Natural killer cell (primary cell): ENCODE data around the gene TEKT5. TPM values are rescaled to one million over a fixed set of nuclear protein-coding genes. Genes with fewer than 3 reads are reported as not detected.
A peak's percentile ranks its signal among the peaks of the same experiment; 100 is the strongest.

Experiments used
- ATAC-seq, 3 donors: fragments of 150-1000 bp in 2 of 3; fragments of 200-7000 bp in 1 of 3; cut with Tn5 transposase; 1 replicate in 1 of 3; 2 replicates in 2 of 3; pipeline ENCODE4 v1.10.0; 2021; ENCODE audit warnings: mild to moderate bottlenecking in 2 of 3, moderate library complexity in 2 of 3
- DNase-seq, 2 donors: peaks; one replicate each; pipeline versions ENCODE4 v3.0.0 to v3.0.0-alpha.2; 2013 to 2021; ENCODE audit warnings: mixed read lengths in 1 of 2
- H3K27ac ChIP-seq: one replicate; pipeline ENCODE4 v1.5.1; 2013; ENCODE audit warnings: mild to moderate bottlenecking, low read length
- H3K27me3 ChIP-seq: one replicate; pipeline ENCODE4 v1.6.1; 2013; ENCODE audit warnings: low read length; ENCODE audit not compliant: control insufficient read depth, insufficient read depth
- H3K36me3 ChIP-seq: one replicate; pipeline ENCODE4 v1.6.1; 2013; ENCODE audit warnings: low read length; ENCODE audit not compliant: control insufficient read depth, insufficient read depth
- H3K4me1 ChIP-seq: one replicate; pipeline ENCODE4 v1.6.1; 2013; ENCODE audit warnings: low read length; ENCODE audit not compliant: control insufficient read depth, insufficient read depth
- H3K4me3 ChIP-seq: one replicate; pipeline ENCODE4 v1.5.1; 2013; ENCODE audit warnings: low read length
- H3K9me3 ChIP-seq: one replicate; pipeline ENCODE4 v1.6.1; 2013; ENCODE audit warnings: low read length; ENCODE audit not compliant: control insufficient read depth, insufficient read depth
- H3K27ac Mint-ChIP-seq, 2 donors: one replicate each; pipeline ENCODE4 v1.8.0; 2022; ENCODE audit warnings: mild to moderate bottlenecking in 2 of 2, mixed read lengths in 2 of 2, moderate library complexity in 1 of 2
- H3K27me3 Mint-ChIP-seq, 2 donors: one replicate each; pipeline ENCODE4 v1.8.0; 2022; ENCODE audit warnings: low read depth in 2 of 2, mixed read lengths in 2 of 2
- H3K36me3 Mint-ChIP-seq: one replicate; pipeline ENCODE4 v1.8.0; 2022; ENCODE audit warnings: mixed read lengths
- H3K4me1 Mint-ChIP-seq, 2 donors: one replicate each; pipeline ENCODE4 v1.8.0; 2022; ENCODE audit warnings: mixed read lengths in 2 of 2
- H3K4me3 Mint-ChIP-seq: one replicate; pipeline ENCODE4 v1.8.0; 2022; ENCODE audit warnings: mild to moderate bottlenecking, moderate library complexity, mixed read lengths
- H3K9me3 Mint-ChIP-seq, 2 donors: one replicate each; pipeline ENCODE4 v1.8.0; 2022; ENCODE audit warnings: mixed read lengths in 2 of 2
- CTCF ChIP-seq: fragments of 200-600 bp; IDR thresholded peaks from one replicate; pipeline ENCODE4 v1.8.0; 2022; ENCODE audit warnings: antibody characterized with exemption
- WGBS: methylation state at CpG from one replicate; pipeline ENCODE4 v1.1.7; 2013; ENCODE audit warnings: missing lambda C conversion rate; ENCODE audit not compliant: insufficient coverage; 5-methylcytosine and 5-hydroxymethylcytosine counted together
- intact Hi-C: fragments of 100-400 bp; cut with micrococcal nuclease; formaldehyde crosslinking; loops from one replicate; pipeline ENCODE4 v1.14.2; 2022
- total RNA-seq, 4 donors: library from RNA; stranded (reverse); fragments of 120-200 nt in 1 of 4; gene quantifications; one replicate each; pipeline versions ENCODE4 v1.2.3 to v1.2.4, GENCODE V29; 2013 to 2022

TEKT5 gene
- total RNA-seq, 3 donors from 2014 or later (not counting 1 experiment from before 2014, with no cell fraction given) = 1.1 TPM; not detected in 2

- WGBS = 85% methylated on average over 5 of the region's 6 CpGs
- H3K4me3 ChIP-seq = no peak overlapping the region
- no peak overlapping the region for H3K4me3 Mint-ChIP-seq
- DNase-seq (no peak), ATAC-seq (no peak)
- intact Hi-C loops = no loop called here
- no peak overlapping the region for H3K27ac Mint-ChIP-seq
- H3K9me3 ChIP-seq = no peaks in the 10 kb centered on the region
- no peak for TF ChIP-seq CTCF
- no peaks in the 10 kb centered on the region for H3K36me3 Mint-ChIP-seq
- H3K27ac ChIP-seq = no peak overlapping the region
- no peaks in the 10 kb centered on the region for H3K36me3 ChIP-seq
- peaks cover 0 to 18% of the 10 kb centered on the region in 2 donors for H3K27me3 Mint-ChIP-seq
- H3K9me3 Mint-ChIP-seq = no peaks in the 10 kb centered on the region
- no peaks in the 10 kb centered on the region for H3K4me1 ChIP-seq
- no peaks in the 10 kb centered on the region for H3K4me1 Mint-ChIP-seq
- H3K27me3 ChIP-seq = no peaks in the 10 kb centered on the region
These were observed 35.8 kb downstream of the TEKT5 start for GRCh38 chr16:10658943-10659342.

DNA sequence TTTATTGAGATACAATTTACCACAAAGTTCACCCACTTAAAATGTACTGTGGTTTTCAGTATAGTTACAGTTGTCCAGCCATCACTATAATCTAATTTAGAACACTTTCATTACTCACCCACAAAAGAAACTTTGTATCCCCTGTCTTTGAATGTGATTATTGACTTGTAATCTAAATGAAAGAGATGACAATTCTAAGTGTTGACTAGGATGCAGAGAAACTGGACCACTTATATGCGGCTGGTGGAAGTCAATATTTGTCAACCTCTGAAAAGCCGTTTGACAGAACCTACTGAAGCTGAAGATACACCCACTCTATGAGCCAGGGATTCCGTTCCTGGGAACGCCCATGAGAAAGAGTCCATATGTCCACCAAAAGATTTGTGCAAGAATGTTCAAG, 36.8 kb downstream of the TEKT5 start:
- intact Hi-C loops = no loop called here
- Histone ChIP-seq H3K27me3 (no peaks in the 10 kb centered on the region), H3K27ac (no peak overlapping the region), H3K4me1 (no peaks in the 10 kb centered on the region), H3K4me3 (no peak overlapping the region), H3K36me3 (no peaks in the 10 kb centered on the region), H3K9me3 (no peaks in the 10 kb centered on the region)
- Mint-ChIP-seq H3K27me3 (peaks cover 0 to 18% of the 10 kb centered on the region in 2 donors), H3K27ac (no peak overlapping the region), H3K9me3 (no peaks in the 10 kb centered on the region), H3K4me3 (no peak overlapping the region), H3K4me1 (no peaks in the 10 kb centered on the region), H3K36me3 (no peaks in the 10 kb centered on the region)
- ATAC-seq (no peak), DNase-seq (no peak)
- 94% methylated on average over 4 of the region's 4 CpGs for whole genome bisulfite sequencing
- no peak for TF ChIP-seq CTCF

DNA sequence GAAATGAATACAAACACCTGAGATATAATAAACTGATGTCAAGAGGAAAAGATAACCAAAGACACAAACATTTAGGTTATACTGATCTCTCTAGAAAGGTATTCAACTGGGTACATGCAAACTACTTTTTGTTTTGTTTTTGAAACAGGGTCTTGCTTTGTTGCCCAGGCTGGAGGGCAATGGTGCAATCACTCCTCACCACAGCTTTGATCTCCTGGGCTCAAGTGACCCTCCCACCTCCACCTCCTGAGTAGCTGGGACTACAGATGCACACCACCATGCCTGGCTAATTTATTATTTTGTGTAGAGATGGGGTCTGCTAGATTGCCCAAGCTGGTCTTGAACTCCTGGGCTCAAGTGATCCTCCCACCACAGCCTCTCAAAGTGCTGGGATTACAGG, 38.1 kb downstream of the TEKT5 start:
- no peaks in the 10 kb centered on the region for H3K4me1 Mint-ChIP-seq
- no peak overlapping the region for H3K4me3 Mint-ChIP-seq
- Histone ChIP-seq H3K27ac (no peak overlapping the region), H3K4me3 (no peak overlapping the region), H3K4me1 (no peaks in the 10 kb centered on the region), H3K36me3 (no peaks in the 10 kb centered on the region), H3K9me3 (no peaks in the 10 kb centered on the region), H3K27me3 (no peaks in the 10 kb centered on the region)
- H3K27ac Mint-ChIP-seq = no peak overlapping the region
- no peak for ATAC-seq
- peaks cover 0 to 6% of the 10 kb centered on the region in 2 donors for H3K27me3 Mint-ChIP-seq
- H3K36me3 Mint-ChIP-seq = no peaks in the 10 kb centered on the region
- no peaks in the 10 kb centered on the region for H3K9me3 Mint-ChIP-seq
- no peak for DNase-seq
- no peak for TF ChIP-seq CTCF
- intact Hi-C loops = no loop called here

- no peaks in the 10 kb centered on the region for H3K9me3 ChIP-seq
- Mint-ChIP-seq H3K36me3 (no peaks in the 10 kb centered on the region), H3K27me3 (no peaks in the 10 kb centered on the region), H3K4me1 (no peaks in the 10 kb centered on the region), H3K27ac (no peak overlapping the region), H3K9me3 (no peaks in the 10 kb centered on the region), H3K4me3 (no peak overlapping the region)
- no peak overlapping the region for H3K27ac ChIP-seq
- ATAC-seq (peak in 1 of 3 donors; percentile 4), DNase-seq (no peak)
- TF ChIP-seq CTCF = no peak
- intact Hi-C loops = no loop called here
- H3K27me3 ChIP-seq = no peaks in the 10 kb centered on the region
- no peaks in the 10 kb centered on the region for H3K36me3 ChIP-seq
- H3K4me1 ChIP-seq = no peaks in the 10 kb centered on the region
- no peak overlapping the region for H3K4me3 ChIP-seq
These were observed 39.2 kb downstream of the TEKT5 start for GRCh38 chr16:10655415-10655977.
